OCI-LY7 (cell line): ENCODE results near the gene ACOX1. TPM values are rescaled to one million over a fixed set of nuclear protein-coding genes. Genes with fewer than 3 reads are reported as not detected.

Source experiments
- BruUV-seq: library from RNA; stranded (reverse); fragments of 400-500 nt; replicated peaks from 2 replicates; lab custom pipeline; 2021; lab: Mats Ljungman, UMichigan
- CTCF ChIA-PET: fragments of 300-600 bp; sonication (Branson Sonifier 250); formaldehyde crosslinking; loops from one replicate; lab custom pipeline; 2022; ENCODE audit warnings: antibody characterized with exemption; ENCODE audit not compliant: unreplicated experiment; lab: Charles Lee
- POLR2A ChIA-PET: fragments of 300-600 bp; sonication (Branson Sonifier 250); formaldehyde crosslinking; loops from one replicate; lab custom pipeline; 2022; ENCODE audit warnings: antibody characterized with exemption; lab: Charles Lee
- DNase-seq: peaks from one replicate; pipeline ENCODE4 v3.0.0-alpha.2; 2015; ENCODE audit warnings: low spot score
- H2AFZ ChIP-seq: fragments of 200-600 bp; sonication (generic), shearing (Covaris generic); 2 replicates; pipeline ENCODE4 v1.6.1; 2014; ENCODE audit warnings: mild to moderate bottlenecking, antibody characterized with exemption, low read length, moderate library complexity
- H3K27ac ChIP-seq: fragments of 200-600 bp; sonication (generic); 2 replicates; pipeline ENCODE4 v1.5.1; 2014; ENCODE audit warnings: mixed run types, low read depth, mild to moderate bottlenecking, moderate library complexity, low read length, inconsistent platforms; ENCODE audit not compliant: poor library complexity, severe bottlenecking
- H3K36me3 ChIP-seq: fragments of 200-600 bp; sonication (generic); 2 replicates; pipeline ENCODE4 v1.6.1; 2014; ENCODE audit warnings: mild to moderate bottlenecking, antibody characterized with exemption, low read length, moderate library complexity, mixed read lengths; ENCODE audit not compliant: insufficient read depth
- H3K4me1 ChIP-seq: fragments of 200-600 bp; sonication (generic); 2 replicates; pipeline ENCODE4 v1.5.1; 2014; ENCODE audit warnings: mild to moderate bottlenecking, low read length; ENCODE audit not compliant: insufficient read depth, poor library complexity, severe bottlenecking
- H3K4me2 ChIP-seq: fragments of 200-600 bp; sonication (generic); 2 replicates; pipeline ENCODE4 v1.6.1; 2014; ENCODE audit warnings: mild to moderate bottlenecking, low read length
- H3K4me3 ChIP-seq: fragments of 200-600 bp; sonication (generic); 2 replicates; pipeline ENCODE4 v1.5.1; 2014; ENCODE audit warnings: mild to moderate bottlenecking, low read depth, low read length; ENCODE audit not compliant: poor library complexity, severe bottlenecking
- H3K79me2 ChIP-seq: fragments of 200-600 bp; sonication (generic); 2 replicates; pipeline ENCODE4 v1.6.1; 2016; ENCODE audit warnings: low read depth, mild to moderate bottlenecking, low read length, moderate library complexity, mixed read lengths; ENCODE audit not compliant: insufficient read depth
- H3K9me2 ChIP-seq: fragments of 200-600 bp; sonication (generic); 2 replicates; pipeline ENCODE4 v1.6.1; 2016; ENCODE audit warnings: mild to moderate bottlenecking, low read length, mixed read lengths; ENCODE audit not compliant: insufficient read depth
- H3K9me3 ChIP-seq: fragments of 200-600 bp; sonication (generic); 2 replicates; pipeline ENCODE4 v1.6.1; 2014; ENCODE audit warnings: mild to moderate bottlenecking, mixed run types, low read length, mixed read lengths
- H4K20me1 ChIP-seq: fragments of 200-600 bp; sonication (generic); 2 replicates; pipeline ENCODE4 v1.6.1; 2014; ENCODE audit warnings: mild to moderate bottlenecking, antibody characterized with exemption, low read length, moderate library complexity, mixed read lengths; ENCODE audit not compliant: insufficient read depth
- EZH2phosphoT487 ChIP-seq: fragments of 200-600 bp; sonication (generic); IDR thresholded peaks from 2 replicates; pipeline ENCODE4 v1.6.1; 2018; ENCODE audit warnings: low read depth, borderline replicate concordance, mild to moderate bottlenecking, mixed run types, antibody characterized with exemption, low read length, moderate library complexity, mixed read lengths
- intact Hi-C: fragments of 100-400 bp; cut with micrococcal nuclease; formaldehyde crosslinking; loops from one replicate; pipeline ENCODE4 v1.10.0; 2022; ENCODE audit not compliant: unreplicated experiment
- total RNA-seq, 2 experiments: library from RNA; depleted of rRNA in 1 of 2; stranded (reverse); fragments of >200 nt in 1 of 2; shearing (Covaris generic) in 1 of 2; gene quantifications; 2 replicates each; pipeline ENCODE4 v1.2.3, GENCODE V29; 2014 to 2022
- TF ChIP-seq, protein P1 (sequence below): fragments of 200-600 bp; sonication (generic); conservative IDR thresholded peaks from 2 replicates; pipeline ENCODE4 v1.5.1; 2014; ENCODE audit warnings: mild to moderate bottlenecking, antibody characterized with exemption, low read length, moderate library complexity, mixed read lengths

ACOX1 gene
- total RNA-seq, 2 experiments from 2014 or later, result 22.6 to 34.6 TPM

DNA sequence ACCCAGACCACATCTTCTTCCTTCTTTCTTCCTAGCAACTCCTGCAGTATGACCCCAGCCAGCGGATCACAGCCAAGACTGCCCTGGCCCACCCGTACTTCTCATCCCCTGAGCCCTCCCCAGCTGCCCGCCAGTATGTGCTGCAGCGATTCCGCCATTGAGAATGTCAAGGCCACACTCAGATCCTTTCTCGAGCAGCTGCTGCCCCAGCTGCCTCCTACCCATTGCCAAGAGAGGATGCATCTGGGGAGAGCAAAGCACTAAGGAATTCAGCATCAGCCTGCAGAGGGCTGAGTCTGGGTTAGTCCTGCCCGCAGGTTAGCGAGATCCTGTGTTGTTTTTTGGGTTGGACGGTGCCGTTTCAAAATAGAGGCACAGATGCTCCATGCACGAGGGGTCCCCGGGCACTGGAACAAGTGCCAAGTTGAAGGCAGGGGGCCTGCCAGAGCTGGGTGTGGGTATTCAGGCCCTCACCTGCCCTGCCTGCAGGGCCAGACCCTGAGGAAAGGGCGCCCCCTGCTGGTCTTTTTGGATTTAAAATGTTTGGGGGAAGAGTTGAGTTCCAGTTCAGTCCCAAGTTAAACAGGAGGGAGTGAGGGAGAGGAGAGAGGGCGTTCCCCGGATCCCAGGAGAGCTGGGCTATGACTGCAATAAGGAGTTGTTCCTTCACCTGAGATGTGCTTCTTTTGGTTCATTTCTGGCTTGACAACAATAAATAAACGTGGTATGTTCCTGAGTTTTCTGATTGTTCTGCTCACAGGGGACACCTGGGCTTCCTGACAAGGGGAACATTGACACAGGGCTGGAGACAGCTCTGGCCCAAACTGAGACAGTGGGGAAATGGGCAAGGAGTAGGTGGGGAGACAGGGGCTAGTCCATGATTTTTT lies 26.5 kb upstream of the ACOX1 start:
- H2AFZ ChIP-seq, result no peak overlapping the region
- H3K27ac ChIP-seq, result no peak overlapping the region
- peak; percentile 89 for DNase-seq
- no peak overlapping the region for H3K4me2 ChIP-seq
- H3K4me1 ChIP-seq, result peaks cover 3% of the 10 kb centered on the region
- TF ChIP-seq, protein P1, sequence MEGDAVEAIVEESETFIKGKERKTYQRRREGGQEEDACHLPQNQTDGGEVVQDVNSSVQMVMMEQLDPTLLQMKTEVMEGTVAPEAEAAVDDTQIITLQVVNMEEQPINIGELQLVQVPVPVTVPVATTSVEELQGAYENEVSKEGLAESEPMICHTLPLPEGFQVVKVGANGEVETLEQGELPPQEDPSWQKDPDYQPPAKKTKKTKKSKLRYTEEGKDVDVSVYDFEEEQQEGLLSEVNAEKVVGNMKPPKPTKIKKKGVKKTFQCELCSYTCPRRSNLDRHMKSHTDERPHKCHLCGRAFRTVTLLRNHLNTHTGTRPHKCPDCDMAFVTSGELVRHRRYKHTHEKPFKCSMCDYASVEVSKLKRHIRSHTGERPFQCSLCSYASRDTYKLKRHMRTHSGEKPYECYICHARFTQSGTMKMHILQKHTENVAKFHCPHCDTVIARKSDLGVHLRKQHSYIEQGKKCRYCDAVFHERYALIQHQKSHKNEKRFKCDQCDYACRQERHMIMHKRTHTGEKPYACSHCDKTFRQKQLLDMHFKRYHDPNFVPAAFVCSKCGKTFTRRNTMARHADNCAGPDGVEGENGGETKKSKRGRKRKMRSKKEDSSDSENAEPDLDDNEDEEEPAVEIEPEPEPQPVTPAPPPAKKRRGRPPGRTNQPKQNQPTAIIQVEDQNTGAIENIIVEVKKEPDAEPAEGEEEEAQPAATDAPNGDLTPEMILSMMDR, result peak; percentile 99
- no peak for TF ChIP-seq EZH2phosphoT487
- no peaks in the 10 kb centered on the region for H3K9me3 ChIP-seq
- H3K79me2 ChIP-seq, result no peaks in the 10 kb centered on the region
- no peaks in the 10 kb centered on the region for H3K9me2 ChIP-seq
- no peak overlapping the region for H3K4me3 ChIP-seq
- H3K36me3 ChIP-seq, result peaks cover 16% of the 10 kb centered on the region; the same call in 1 of the 2 replicates
- CTCF ChIA-PET, result interaction anchor here (1.4 kb wide), 1 partner anchor 100 kb away, joined by 8 read pairs; the partner anchor contains the start of gene MRPL38
- intact Hi-C loops, result loop anchor here (1.0 to 5.0 kb wide), 3 partner anchors 96 to 148 kb away; partner anchors contain the start of gene WBP2
- no peaks in the 10 kb centered on the region for H4K20me1 ChIP-seq
- no TSS peak for BruUV-seq
- POLR2A ChIA-PET, result interaction anchor here (0.7 kb wide), 1 partner anchor 151 kb away, joined by 5 read pairs; no protein-coding TSS in a partner anchor

DNA sequence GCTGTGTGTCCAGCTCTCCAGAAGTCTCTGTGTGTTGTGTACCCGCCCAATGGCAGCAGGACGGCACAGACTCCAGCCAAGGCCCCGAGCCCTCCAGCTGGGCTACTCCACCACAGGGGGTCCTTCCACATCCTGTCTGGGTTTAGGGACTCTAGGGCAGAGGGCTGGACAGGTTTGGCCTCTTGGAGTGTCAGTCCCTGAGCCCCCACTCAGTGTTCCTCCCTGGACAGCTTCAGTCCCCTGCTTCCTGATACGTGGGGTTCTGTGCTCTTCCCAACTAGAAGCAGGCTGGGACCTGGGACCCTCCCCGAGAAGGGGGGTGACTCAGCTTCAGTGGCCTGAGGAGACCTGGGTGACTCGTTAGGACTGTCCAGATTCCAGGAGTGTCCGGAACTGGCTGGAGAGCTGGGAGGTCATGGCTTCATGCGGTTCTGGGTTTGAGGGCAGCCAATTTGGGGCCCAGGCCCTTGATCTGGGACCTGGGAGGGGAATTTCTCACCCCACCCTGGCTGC lies 25.8 kb upstream of the ACOX1 start:
- no TSS peak for BruUV-seq

More for the DNA sequence above, 25.8 kb upstream of the ACOX1 start:
- Histone ChIP-seq H3K4me2 (no peak overlapping the region), H3K79me2 (no peaks in the 10 kb centered on the region), H3K36me3 (peaks cover 16% of the 10 kb centered on the region; the same call in 1 of the 2 replicates), H3K9me3 (no peaks in the 10 kb centered on the region), H3K27ac (no peak overlapping the region), H3K4me3 (no peak overlapping the region), H3K4me1 (peaks cover 8% of the 10 kb centered on the region), H3K9me2 (no peaks in the 10 kb centered on the region), H2AFZ (no peak overlapping the region), H4K20me1 (no peaks in the 10 kb centered on the region)
- no peak for DNase-seq
- TF ChIP-seq, protein P1, result no peak
- TF ChIP-seq EZH2phosphoT487, result no peak
- ChIA-PET POLR2A (no interaction called here), CTCF (interaction anchor here (0.6 to 1.4 kb wide), 3 partner anchors 94 to 149 kb away, joined by 3 to 8 read pairs (median 3); partner anchors contain the start of gene MRPL38)
- intact Hi-C loops, result loop anchor here (1.0 to 5.0 kb wide), 3 partner anchors 96 to 148 kb away; partner anchors contain the start of gene WBP2
